ENCODE measurements around the gene MMP24. TPM values are rescaled to one million over a fixed set of nuclear protein-coding genes. Genes with fewer than 3 reads are reported as not detected.
"Not testable (repeated sequence)": the region's sequence is repeated elsewhere in the genome, so short reads cannot be mapped to it uniquely, and the experiment has no call there.

MMP24 gene
- total RNA-seq, 1 experiment from 2014 or later, result not detected

DNA sequence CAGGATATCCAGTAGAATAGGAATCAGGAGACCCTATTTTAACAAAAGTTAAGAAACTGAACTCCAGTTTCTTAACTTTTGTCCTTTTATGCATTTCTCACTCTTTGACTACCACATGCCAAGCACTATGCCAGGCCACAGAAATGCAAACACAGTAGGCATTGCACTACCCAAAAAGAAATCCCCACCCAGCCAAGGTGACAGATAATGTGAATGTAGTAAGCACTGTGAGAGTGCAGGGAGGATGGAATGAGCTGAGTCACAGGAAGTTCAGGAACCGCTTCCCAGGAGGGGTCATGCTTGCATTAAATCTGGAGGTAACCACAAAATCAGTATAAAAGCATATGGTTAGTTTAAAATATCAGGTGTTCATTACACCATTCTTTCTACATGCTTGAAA lies 85.8 kb downstream of the MMP24 start:
- H3K9me3 Mint-ChIP-seq (ENCODE audit: unreplicated experiment), result no peaks in the 10 kb centered on the region
- TF ChIP-seq, protein P1, sequence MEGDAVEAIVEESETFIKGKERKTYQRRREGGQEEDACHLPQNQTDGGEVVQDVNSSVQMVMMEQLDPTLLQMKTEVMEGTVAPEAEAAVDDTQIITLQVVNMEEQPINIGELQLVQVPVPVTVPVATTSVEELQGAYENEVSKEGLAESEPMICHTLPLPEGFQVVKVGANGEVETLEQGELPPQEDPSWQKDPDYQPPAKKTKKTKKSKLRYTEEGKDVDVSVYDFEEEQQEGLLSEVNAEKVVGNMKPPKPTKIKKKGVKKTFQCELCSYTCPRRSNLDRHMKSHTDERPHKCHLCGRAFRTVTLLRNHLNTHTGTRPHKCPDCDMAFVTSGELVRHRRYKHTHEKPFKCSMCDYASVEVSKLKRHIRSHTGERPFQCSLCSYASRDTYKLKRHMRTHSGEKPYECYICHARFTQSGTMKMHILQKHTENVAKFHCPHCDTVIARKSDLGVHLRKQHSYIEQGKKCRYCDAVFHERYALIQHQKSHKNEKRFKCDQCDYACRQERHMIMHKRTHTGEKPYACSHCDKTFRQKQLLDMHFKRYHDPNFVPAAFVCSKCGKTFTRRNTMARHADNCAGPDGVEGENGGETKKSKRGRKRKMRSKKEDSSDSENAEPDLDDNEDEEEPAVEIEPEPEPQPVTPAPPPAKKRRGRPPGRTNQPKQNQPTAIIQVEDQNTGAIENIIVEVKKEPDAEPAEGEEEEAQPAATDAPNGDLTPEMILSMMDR (IDR thresholded peaks at IDR 0.05; ENCODE audit: unreplicated experiment), result no peak
- DNase-seq (ENCODE audit: unreplicated experiment), result peak; percentile 96
- H3K4me1 Mint-ChIP-seq (ENCODE audit: insufficient read depth, unreplicated experiment), result peaks cover 55% of the 10 kb centered on the region
- POLR2A ChIA-PET, result interaction anchor here (0.6 to 12.9 kb wide), 15 partner anchors 5 to 220 kb away, joined by 3 to 468 read pairs (median 4); partner anchors contain the start of genes CEP250, EIF6, TRPC4AP and UQCC1
- CTCF ChIA-PET, result interaction anchor here (0.6 to 16.2 kb wide), 5 partner anchors 8 to 206 kb away, joined by 3 to 374 read pairs (median 8); partner anchors contain the start of gene GDF5
- H3K27ac Mint-ChIP-seq (ENCODE audit: low read depth, unreplicated experiment), result peak overlapping the region; percentile 74
- intact Hi-C loops (cut with micrococcal nuclease), result no loop called here
- H3K36me3 Mint-ChIP-seq (ENCODE audit: insufficient read depth, unreplicated experiment), result peaks cover 13% of the 10 kb centered on the region
- peak overlapping the region; percentile 4 for H3K4me3 Mint-ChIP-seq (ENCODE audit: unreplicated experiment)
- H3K27me3 Mint-ChIP-seq (ENCODE audit: insufficient read depth, unreplicated experiment), result no peaks in the 10 kb centered on the region
- no TSS peak for BruUV-seq (replicated peaks)

GRCh38 chr20:35314816-35315631 lies 88.5 kb downstream of the MMP24 start:
- ChIA-PET POLR2A (interaction anchor here (0.6 to 12.9 kb wide), 8 partner anchors 8 to 139 kb away, joined by 3 to 468 read pairs (median 3); no protein-coding TSS in a partner anchor), CTCF (interaction anchor here (0.5 to 0.7 kb wide), 3 partner anchors 17 to 109 kb away, joined by 3 to 9 read pairs (median 3); no protein-coding TSS in a partner anchor)
- H3K9me3 Mint-ChIP-seq (ENCODE audit: unreplicated experiment), result no peaks in the 10 kb centered on the region
- TF ChIP-seq, protein P1 (IDR thresholded peaks at IDR 0.05; ENCODE audit: unreplicated experiment), result no peak
- peaks cover 7% of the 10 kb centered on the region for H3K36me3 Mint-ChIP-seq (ENCODE audit: insufficient read depth, unreplicated experiment)
- no TSS peak for BruUV-seq (replicated peaks)
- H3K4me1 Mint-ChIP-seq (ENCODE audit: insufficient read depth, unreplicated experiment), result peaks cover 60% of the 10 kb centered on the region
- DNase-seq (ENCODE audit: unreplicated experiment), result peak; percentile 31
- H3K27ac Mint-ChIP-seq (ENCODE audit: low read depth, unreplicated experiment), result peak overlapping the region; percentile 18
- no peak overlapping the region for H3K4me3 Mint-ChIP-seq (ENCODE audit: unreplicated experiment)
- intact Hi-C loops (cut with micrococcal nuclease), result no loop called here
- H3K27me3 Mint-ChIP-seq (ENCODE audit: insufficient read depth, unreplicated experiment), result no peaks in the 10 kb centered on the region

- H3K36me3 Mint-ChIP-seq (ENCODE audit: insufficient read depth, unreplicated experiment); H3K9me3 Mint-ChIP-seq (ENCODE audit: unreplicated experiment); H3K27ac Mint-ChIP-seq (ENCODE audit: low read depth, unreplicated experiment); H3K4me3 Mint-ChIP-seq (ENCODE audit: unreplicated experiment); DNase-seq (ENCODE audit: unreplicated experiment); BruUV-seq (replicated peaks); intact Hi-C loops (cut with micrococcal nuclease); H3K27me3 Mint-ChIP-seq (ENCODE audit: insufficient read depth, unreplicated experiment): not testable (repeated sequence)
- peaks cover 66% of the 10 kb centered on the region for H3K4me1 Mint-ChIP-seq (ENCODE audit: insufficient read depth, unreplicated experiment)
- POLR2A ChIA-PET, result interaction anchor here (0.8 to 12.9 kb wide), 5 partner anchors 8 to 139 kb away, joined by 3 to 468 read pairs (median 3); no protein-coding TSS in a partner anchor
- CTCF ChIA-PET, result interaction anchor here (0.6 kb wide), 1 partner anchor 108 kb away, joined by 3 read pairs; no protein-coding TSS in a partner anchor
Measured at GRCh38 chr20:35315632-35316020, 89.1 kb downstream of the MMP24 start.

- no peaks in the 10 kb centered on the region for H3K27me3 Mint-ChIP-seq (ENCODE audit: insufficient read depth, unreplicated experiment)
- BruUV-seq (replicated peaks), result no TSS peak
- TF ChIP-seq, protein P1 (IDR thresholded peaks at IDR 0.05; ENCODE audit: unreplicated experiment), result no peak
- no peak overlapping the region for H3K4me3 Mint-ChIP-seq (ENCODE audit: unreplicated experiment)
- peaks cover 67% of the 10 kb centered on the region for H3K4me1 Mint-ChIP-seq (ENCODE audit: insufficient read depth, unreplicated experiment)
- DNase-seq (ENCODE audit: unreplicated experiment), result no peak
- CTCF ChIA-PET, result interaction anchor here (2.7 to 8.3 kb wide), 2 partner anchors 9 to 123 kb away, joined by 12 to 163 read pairs; partner anchors contain the start of gene GDF5
- POLR2A ChIA-PET, result interaction anchor here (8.5 to 12.9 kb wide), 2 partner anchors 9 to 17 kb away, joined by 87 to 468 read pairs; no protein-coding TSS in a partner anchor
- intact Hi-C loops (cut with micrococcal nuclease), result no loop called here
- H3K27ac Mint-ChIP-seq (ENCODE audit: low read depth, unreplicated experiment), result no peak overlapping the region
- peaks cover 11% of the 10 kb centered on the region for H3K36me3 Mint-ChIP-seq (ENCODE audit: insufficient read depth, unreplicated experiment)
- no peaks in the 10 kb centered on the region for H3K9me3 Mint-ChIP-seq (ENCODE audit: unreplicated experiment)
Measured at GRCh38 chr20:35316086-35316485, 89.6 kb downstream of the MMP24 start.
